Fibroblast of lung (primary cell): ENCODE data around the gene OR2A2. TPM values are rescaled to one million over a fixed set of nuclear protein-coding genes. Genes with fewer than 3 reads are reported as not detected.

Experiments
- DNase-seq, 2 donors: peaks; one replicate each; pipeline versions ENCODE4 v3.0.0 to v3.0.0-alpha.2; 2010; ENCODE audit warnings: low read depth in 2 of 2
- H2AFZ ChIP-seq: 2 replicates; pipeline ENCODE4 v1.5.1; 2012; ENCODE audit warnings: low read length, control low read depth, inconsistent platforms
- H3K27ac ChIP-seq: 2 replicates; pipeline ENCODE4 v1.5.1; 2011; ENCODE audit warnings: low read length, control low read depth; ENCODE audit not compliant: insufficient read depth
- H3K27me3 ChIP-seq: 2 replicates; pipeline ENCODE4 v1.5.1; 2011; ENCODE audit warnings: mild to moderate bottlenecking, low read length; ENCODE audit not compliant: control insufficient read depth, insufficient read depth
- H3K36me3 ChIP-seq: 2 replicates; pipeline ENCODE4 v1.5.1; 2011; ENCODE audit warnings: low read length; ENCODE audit not compliant: control insufficient read depth, insufficient read depth
- H3K4me1 ChIP-seq: 2 replicates; pipeline ENCODE4 v1.5.1; 2011; ENCODE audit warnings: low read length; ENCODE audit not compliant: control insufficient read depth, insufficient read depth; ENCODE audit errors: extremely low read depth
- H3K4me2 ChIP-seq: 2 replicates; pipeline ENCODE4 v1.5.1; 2011; ENCODE audit warnings: low read length, control low read depth; ENCODE audit not compliant: insufficient read depth; ENCODE audit errors: extremely low read depth
- H3K4me3 ChIP-seq, 4 experiments: fragments of 200-600 bp in 1 of 4; sonication (generic) in 1 of 4; replicated peaks in 1 of 4; 2 replicates each; pipeline ENCODE4 v1.5.1; 2011 to 2016; ENCODE audit warnings: low read length in 4 of 4, low read depth in 3 of 4, mild to moderate bottlenecking in 3 of 4, control low read depth in 2 of 4, inconsistent platforms in 1 of 4, mixed read lengths in 1 of 4; ENCODE audit not compliant: insufficient read depth in 1 of 4; ENCODE audit errors: control extremely low read depth in 1 of 4
- H3K79me2 ChIP-seq: 2 replicates; pipeline ENCODE4 v1.5.1; 2012; ENCODE audit warnings: mild to moderate bottlenecking, low read length, inconsistent platforms; ENCODE audit not compliant: control insufficient read depth, insufficient read depth
- H3K9ac ChIP-seq: 2 replicates; pipeline ENCODE4 v1.5.1; 2011; ENCODE audit warnings: mild to moderate bottlenecking, low read length, control low read depth; ENCODE audit not compliant: insufficient read depth
- H3K9me3 ChIP-seq: 2 replicates; pipeline ENCODE4 v1.5.1; 2012; ENCODE audit warnings: low read depth, low read length; ENCODE audit not compliant: control insufficient read depth, insufficient read depth
- H4K20me1 ChIP-seq: 2 replicates; pipeline ENCODE4 v1.5.1; 2011; ENCODE audit warnings: low read length; ENCODE audit not compliant: control insufficient read depth, insufficient read depth; ENCODE audit errors: extremely low read depth
- CTCF ChIP-seq, 2 donors: IDR thresholded peaks in 1 of 2; conservative IDR thresholded peaks in 1 of 2; 1 replicate in 1 of 2; 2 replicates in 1 of 2; pipeline ENCODE4 v1.5.1; 2011 to 2012; ENCODE audit warnings: low read length in 2 of 2, control low read depth in 1 of 2, inconsistent platforms in 1 of 2, low read depth in 1 of 2, mild to moderate bottlenecking in 1 of 2
- EZH2 ChIP-seq: IDR thresholded peaks from 2 replicates; pipeline ENCODE4 v1.5.1; 2012; ENCODE audit warnings: low read length, control low read depth, mild to moderate bottlenecking; ENCODE audit errors: missing control alignments
- polyA plus RNA-seq, 2 donors: library from polyadenylated mRNA; depleted of rRNA in 1 of 2; stranded (reverse) in 1 of 2; unstranded in 1 of 2; fragments of >200 nt; gene quantifications; 2 replicates each; pipeline ENCODE4 v1.2.1, GENCODE V29; 2011 to 2012; ENCODE audit warnings: missing spikeins in 1 of 2
- total RNA-seq: library from RNA; depleted of rRNA; stranded (reverse); fragments of >200 nt; gene quantifications from 2 replicates; pipeline ENCODE4 v1.2.1, GENCODE V29; 2014

The OR2A2 gene
- total and polyA plus RNA-seq, 2 donors (not counting 1 experiment from before 2014, with no cell fraction given): not detected

- TF ChIP-seq EZH2 (no peak), CTCF (conservative IDR thresholded peaks at IDR 0.05 in 1 of 2, IDR thresholded peaks at IDR 0.05 in 1 of 2; ENCODE audit: low read depth in 1 of 2, low read length in 2 of 2) (no peak)
- no peaks in the 10 kb centered on the region for H3K36me3 ChIP-seq
- no peak overlapping the region for H3K4me2 ChIP-seq
- no peaks in the 10 kb centered on the region for H3K4me1 ChIP-seq
- no peaks in the 10 kb centered on the region for H3K27me3 ChIP-seq
- H3K9me3 ChIP-seq: no peaks in the 10 kb centered on the region
- H3K4me3 ChIP-seq: no peak overlapping the region
- no peak overlapping the region for H3K27ac ChIP-seq
- no peaks in the 10 kb centered on the region for H3K79me2 ChIP-seq
- no peak overlapping the region for H2AFZ ChIP-seq
- H3K9ac ChIP-seq: no peak overlapping the region
- no peak for DNase-seq
- no peaks in the 10 kb centered on the region for H4K20me1 ChIP-seq
These were observed 24.7 kb downstream of the OR2A2 start for GRCh38 chr7:144134116-144134515.

- Histone ChIP-seq H3K79me2 (no peaks in the 10 kb centered on the region), H3K9me3 (no peaks in the 10 kb centered on the region), H4K20me1 (no peaks in the 10 kb centered on the region), H3K4me2 (no peak overlapping the region), H2AFZ (no peak overlapping the region), H3K27me3 (no peaks in the 10 kb centered on the region), H3K4me3 (no peak overlapping the region), H3K4me1 (no peaks in the 10 kb centered on the region), H3K9ac (no peak overlapping the region), H3K36me3 (no peaks in the 10 kb centered on the region), H3K27ac (no peak overlapping the region)
- no peak for DNase-seq
- TF ChIP-seq CTCF (conservative IDR thresholded peaks at IDR 0.05 in 1 of 2, IDR thresholded peaks at IDR 0.05 in 1 of 2; ENCODE audit: low read depth in 1 of 2, low read length in 2 of 2) (no peak), EZH2 (no peak)
These were observed 28.1 kb downstream of the OR2A2 start for GRCh38 chr7:144137501-144137900.

GRCh38 chr7:144142187-144142586, 32.8 kb downstream of the OR2A2 start:
- H4K20me1 ChIP-seq: no peaks in the 10 kb centered on the region
- no peaks in the 10 kb centered on the region for H3K4me1 ChIP-seq
- no peak for TF ChIP-seq EZH2
- TF ChIP-seq CTCF (conservative IDR thresholded peaks at IDR 0.05 in 1 of 2, IDR thresholded peaks at IDR 0.05 in 1 of 2; ENCODE audit: low read depth in 1 of 2, low read length in 2 of 2): no peak
- no peaks in the 10 kb centered on the region for H3K36me3 ChIP-seq
- H3K27me3 ChIP-seq: no peaks in the 10 kb centered on the region
- no peaks in the 10 kb centered on the region for H3K9me3 ChIP-seq
- no peak overlapping the region for H2AFZ ChIP-seq
- DNase-seq: no peak
- H3K27ac ChIP-seq: no peak overlapping the region
- H3K79me2 ChIP-seq: no peaks in the 10 kb centered on the region
- no peak overlapping the region for H3K4me2 ChIP-seq
- no peak overlapping the region for H3K4me3 ChIP-seq
- H3K9ac ChIP-seq: no peak overlapping the region
